Measurements from ENCODE around the gene NLGN4Y. TPM values are rescaled to one million over a fixed set of nuclear protein-coding genes. Genes with fewer than 3 reads are reported as not detected.

NLGN4Y gene
- total RNA-seq, 1 donor from 2014 or later = 1.3 TPM

GRCh38 chrY:14644157-14644952 is 120.0 kb downstream of the NLGN4Y start:
- intact Hi-C loops (cut with micrococcal nuclease) = no loop called here

- intact Hi-C loops (cut with micrococcal nuclease) = no loop called here
Observed at GRCh38 chrY:14679181-14679580, 154.9 kb downstream of the NLGN4Y start.

- intact Hi-C loops (cut with micrococcal nuclease) = no loop called here
Observed at GRCh38 chrY:14694543-14694942, 170.2 kb downstream of the NLGN4Y start.

GRCh38 chrY:14708158-14708557 is 183.8 kb downstream of the NLGN4Y start:
- intact Hi-C loops (cut with micrococcal nuclease) = no loop called here

DNA sequence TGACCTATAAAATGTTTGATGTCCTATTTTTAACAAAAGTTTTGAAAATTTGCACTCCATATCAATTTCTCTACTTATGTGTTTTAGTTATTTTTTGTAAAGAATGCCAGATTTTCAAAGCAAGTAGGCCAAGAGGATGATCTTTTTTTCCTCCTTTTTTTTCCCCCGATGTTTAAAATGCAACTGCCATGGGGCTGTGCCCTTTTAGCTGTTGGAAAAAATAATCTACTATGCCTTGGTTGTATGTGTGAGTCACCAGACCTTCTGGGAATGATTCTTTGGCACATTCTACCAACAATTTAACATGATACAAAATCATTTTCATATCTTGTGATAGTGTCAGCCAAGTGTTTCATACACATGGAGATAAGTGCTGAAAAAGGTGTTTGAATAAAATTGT is 217.3 kb downstream of the NLGN4Y start:
- intact Hi-C loops (cut with micrococcal nuclease) = no loop called here

GRCh38 chrY:14748329-14748728 is 224.0 kb downstream of the NLGN4Y start:
- intact Hi-C loops (cut with micrococcal nuclease) = no loop called here

GRCh38 chrY:14755571-14755970 is 231.2 kb downstream of the NLGN4Y start:
- intact Hi-C loops (cut with micrococcal nuclease) = no loop called here

DNA sequence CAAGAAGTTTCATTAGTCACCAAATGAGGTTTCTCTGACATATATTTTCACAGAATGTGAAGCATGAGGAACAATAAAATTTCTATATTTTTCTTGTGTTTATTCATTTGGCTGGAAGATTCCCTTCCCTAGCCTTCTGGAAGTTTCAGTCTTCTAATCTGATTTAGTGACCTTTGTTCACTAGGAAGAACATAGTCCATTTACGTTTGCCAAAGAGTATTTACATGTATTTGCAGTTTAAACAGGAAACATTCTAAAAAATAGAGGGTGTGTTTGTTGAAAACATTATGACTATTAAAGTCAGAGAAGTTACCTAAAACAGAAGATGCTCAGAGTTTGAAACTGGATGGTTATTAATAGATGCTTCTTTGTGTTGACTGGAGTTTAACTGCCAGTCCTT is 238.6 kb downstream of the NLGN4Y start:
- intact Hi-C loops (cut with micrococcal nuclease) = no loop called here

GRCh38 chrY:14763600-14763999 is 239.3 kb downstream of the NLGN4Y start:
- intact Hi-C loops (cut with micrococcal nuclease) = no loop called here

DNA sequence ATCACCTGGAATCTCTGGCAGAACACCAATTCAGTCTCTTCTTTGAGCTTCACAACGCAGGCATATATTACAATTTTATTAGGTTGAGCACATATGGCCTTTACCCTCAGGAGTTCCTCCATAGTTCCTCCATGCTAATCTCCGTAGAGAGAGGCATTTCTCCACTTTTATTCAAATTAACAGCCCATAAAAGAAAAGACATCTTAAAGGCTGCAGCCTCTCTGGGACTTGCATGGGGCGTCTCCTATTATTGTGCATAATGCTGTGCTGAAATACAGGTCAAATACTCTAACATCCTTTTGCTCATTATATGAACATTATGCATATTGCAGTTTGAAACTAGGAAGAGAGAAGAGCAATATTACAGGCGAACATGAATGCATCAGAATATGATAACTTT is 253.9 kb downstream of the NLGN4Y start:
- intact Hi-C loops (cut with micrococcal nuclease) = no loop called here

GRCh38 chrY:14793104-14793503 is 268.8 kb downstream of the NLGN4Y start:
- intact Hi-C loops (cut with micrococcal nuclease) = no loop called here

- intact Hi-C loops (cut with micrococcal nuclease) = no loop called here
Observed at GRCh38 chrY:14793674-14794073, 269.3 kb downstream of the NLGN4Y start.

GRCh38 chrY:14798010-14798409 is 273.7 kb downstream of the NLGN4Y start:
- intact Hi-C loops (cut with micrococcal nuclease) = no loop called here

DNA sequence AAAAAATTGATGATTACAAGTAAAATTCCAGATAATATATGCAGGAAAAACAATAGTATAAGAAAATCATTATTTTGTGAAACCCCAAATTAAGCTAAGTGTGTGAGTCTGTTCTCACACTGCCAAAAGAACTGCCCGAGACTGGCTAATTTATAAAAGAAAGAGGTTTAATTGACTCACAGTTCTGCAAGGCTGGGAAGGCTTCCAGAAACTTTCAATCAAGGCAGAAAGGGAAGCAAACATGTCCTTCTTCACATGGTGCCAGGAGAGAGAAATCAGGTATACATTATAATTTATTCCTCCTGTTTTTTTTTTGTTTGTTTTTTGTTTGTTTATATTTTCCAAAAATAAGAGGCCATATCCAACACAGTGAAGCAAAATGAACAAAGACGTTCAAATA is 276.8 kb downstream of the NLGN4Y start:
- intact Hi-C loops (cut with micrococcal nuclease) = no loop called here

GRCh38 chrY:14802125-14802524 is 277.8 kb downstream of the NLGN4Y start:
- intact Hi-C loops (cut with micrococcal nuclease) = no loop called here

DNA sequence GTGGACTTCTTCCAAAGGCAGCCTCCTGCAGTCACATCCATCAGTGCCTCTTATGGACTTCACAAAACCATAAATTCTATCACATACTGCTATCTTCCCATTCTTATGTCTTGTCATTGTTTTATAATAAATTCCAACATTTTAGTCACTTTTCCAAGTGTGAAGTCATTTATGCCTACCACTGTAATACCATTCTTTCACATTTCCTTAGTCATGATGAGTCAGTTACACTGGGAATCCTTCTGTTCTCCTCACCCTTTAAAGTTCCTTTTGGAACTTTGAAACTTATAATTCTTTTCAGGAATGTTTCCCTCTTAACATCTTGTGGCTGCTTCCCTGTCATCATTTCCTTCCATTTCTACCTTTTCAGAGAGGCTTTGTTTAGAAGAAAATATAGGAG is 279.7 kb downstream of the NLGN4Y start:
- intact Hi-C loops (cut with micrococcal nuclease) = no loop called here

- intact Hi-C loops (cut with micrococcal nuclease) = no loop called here
Observed at GRCh38 chrY:14818452-14818851, 294.1 kb downstream of the NLGN4Y start.

DNA sequence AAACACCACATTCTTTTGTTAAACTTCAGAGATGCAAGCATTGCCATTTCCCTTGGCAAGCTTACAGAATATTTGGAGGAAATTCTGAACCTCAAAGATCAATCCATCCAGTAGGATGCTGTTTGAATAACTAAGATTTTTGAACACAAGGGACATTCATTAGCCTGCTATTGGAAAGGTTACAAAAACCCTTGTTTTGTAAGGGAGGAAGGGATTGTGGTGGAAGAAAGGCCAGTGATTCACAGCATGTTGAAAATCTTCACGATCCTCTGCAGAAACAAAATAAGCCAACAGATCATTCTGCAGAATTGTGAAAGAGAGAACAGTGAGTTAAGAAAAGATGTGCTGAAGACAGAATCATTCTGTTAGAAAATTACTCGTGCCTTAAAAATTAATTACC is 297.9 kb downstream of the NLGN4Y start:
- intact Hi-C loops (cut with micrococcal nuclease) = no loop called here

GRCh38 chrY:14822906-14823305 is 298.6 kb downstream of the NLGN4Y start:
- intact Hi-C loops (cut with micrococcal nuclease) = no loop called here

DNA sequence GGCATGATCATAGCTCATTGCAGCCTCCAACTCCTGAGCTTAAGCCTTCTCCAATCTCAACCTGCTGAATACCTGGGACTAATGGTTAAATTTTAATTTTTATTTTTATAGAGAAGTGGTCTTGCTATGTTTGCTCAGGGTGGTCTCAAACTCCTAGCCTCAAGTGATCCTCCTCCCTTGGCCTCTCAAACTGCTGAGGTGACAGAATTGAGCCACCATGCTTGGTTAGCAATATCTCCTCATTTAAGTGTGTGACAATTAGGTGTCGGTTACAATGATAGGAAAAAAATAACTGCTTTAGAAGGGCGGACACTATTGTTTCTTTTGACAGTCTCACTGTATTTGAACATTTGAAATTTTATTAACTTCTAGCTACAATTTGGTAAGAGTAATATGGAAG is 300.3 kb downstream of the NLGN4Y start:
- intact Hi-C loops (cut with micrococcal nuclease) = no loop called here

DNA sequence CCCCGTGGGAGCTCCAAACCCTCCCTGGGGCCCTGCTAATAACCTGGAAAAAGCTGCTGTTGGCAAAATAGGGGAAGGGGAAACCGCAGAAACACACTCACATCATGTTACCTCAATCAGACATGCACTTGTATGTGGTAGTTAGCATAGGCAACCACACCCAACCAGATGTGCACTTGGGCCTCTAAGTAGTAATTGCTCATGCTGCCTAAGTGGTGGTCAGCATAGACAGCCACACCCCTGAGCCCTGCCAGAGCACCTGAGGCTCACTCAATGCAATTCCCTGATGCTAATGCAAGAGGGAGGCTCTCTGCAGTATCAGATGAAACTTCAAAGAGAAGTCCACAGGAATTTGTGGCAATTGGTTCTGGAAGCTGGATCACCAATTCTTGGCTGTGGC is 301.4 kb downstream of the NLGN4Y start:
- intact Hi-C loops (cut with micrococcal nuclease) = no loop called here

- intact Hi-C loops (cut with micrococcal nuclease) = no loop called here
Observed at GRCh38 chrY:14828531-14828930, 304.2 kb downstream of the NLGN4Y start.

DNA sequence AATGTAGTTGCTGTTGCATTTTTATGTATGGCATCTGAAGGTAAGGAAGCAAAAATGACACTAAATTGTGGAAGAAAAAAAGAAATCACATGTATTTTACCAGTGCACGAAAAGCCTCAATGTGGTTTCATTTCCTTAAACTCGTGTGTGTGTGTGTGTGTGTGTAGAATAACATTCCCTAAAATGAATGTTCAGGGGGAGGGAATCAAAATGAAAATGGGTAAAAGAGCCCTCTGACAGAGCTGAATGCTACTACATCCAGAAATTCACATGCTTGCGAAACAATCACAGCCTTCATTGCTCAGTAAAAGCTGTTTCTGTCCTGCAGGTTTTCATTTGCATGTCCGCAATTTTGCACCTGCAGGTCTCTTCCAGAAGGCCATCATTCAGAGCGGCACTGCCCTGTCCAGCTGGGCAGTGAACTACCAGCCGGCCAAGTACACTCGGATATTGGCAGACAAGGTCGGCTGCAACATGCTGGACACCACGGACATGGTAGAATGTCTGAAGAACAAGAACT is 305.1 kb downstream of the NLGN4Y start:
- intact Hi-C loops (cut with micrococcal nuclease) = no loop called here

All from T-helper 1 cell treated with Interleukin-12 subunit alpha and Interleukin-12 subunit beta and Interleukin-4 antibody, amounts not matched to agents 30 ng/mL and 1 ng/mL, for 36 hours (primary cell).